GM19099 (cell line): Measurements from ENCODE around the gene SAE1.

Experiments used
- POLR2A ChIP-seq: IDR thresholded peaks from 3 replicates; pipeline ENCODE4 v1.6.1; 2011; ENCODE audit warnings: low read depth; ENCODE audit not compliant: insufficient read length; ENCODE audit errors: extremely low read depth

Gene SAE1

GRCh38 chr19:47134545-47134944 lies 3.9 kb downstream of the SAE1 start:
- TF ChIP-seq POLR2A: no peak

GRCh38 chr19:47135156-47135555 lies 4.5 kb downstream of the SAE1 start:
- TF ChIP-seq POLR2A: no peak

- TF ChIP-seq POLR2A: no peak
These were observed 11.1 kb downstream of the SAE1 start for GRCh38 chr19:47141695-47142094.

- TF ChIP-seq POLR2A: no peak
These were observed 12.1 kb downstream of the SAE1 start for GRCh38 chr19:47142779-47143178.

- TF ChIP-seq POLR2A: no peak
These were observed 12.9 kb downstream of the SAE1 start for GRCh38 chr19:47143322-47144073.

- no peak for TF ChIP-seq POLR2A
These were observed 14.0 kb downstream of the SAE1 start for GRCh38 chr19:47144630-47145029.

GRCh38 chr19:47145639-47146486 lies 15.2 kb downstream of the SAE1 start:
- TF ChIP-seq POLR2A: no peak

- TF ChIP-seq POLR2A: no peak
These were observed 16.3 kb downstream of the SAE1 start for GRCh38 chr19:47146920-47147319.

GRCh38 chr19:47151627-47152026 lies 21.0 kb downstream of the SAE1 start:
- no peak for TF ChIP-seq POLR2A

- no peak for TF ChIP-seq POLR2A
These were observed 21.6 kb downstream of the SAE1 start for GRCh38 chr19:47152205-47152604.

GRCh38 chr19:47152632-47153031 lies 22.0 kb downstream of the SAE1 start:
- TF ChIP-seq POLR2A: no peak

- TF ChIP-seq POLR2A: no peak
These were observed 22.6 kb downstream of the SAE1 start for GRCh38 chr19:47153266-47153665.

- TF ChIP-seq POLR2A: no peak
These were observed 24.5 kb downstream of the SAE1 start for GRCh38 chr19:47155148-47155547.

- TF ChIP-seq POLR2A: no peak
These were observed 26.3 kb downstream of the SAE1 start for GRCh38 chr19:47156861-47157430.

- no peak for TF ChIP-seq POLR2A
These were observed 27.0 kb downstream of the SAE1 start for GRCh38 chr19:47157431-47158321.
